VCaP (cell line): ENCODE measurements around the gene SNAP29.
"Not testable (repeated sequence)": the region's sequence is repeated elsewhere in the genome, so short reads cannot be mapped to it uniquely, and the experiment has no call there.

Experiments
- H3K27ac ChIP-seq: fragments of 450-650 bp; 2 replicates; pipeline ENCODE4 v1.5.1; 2017
- CTCF ChIP-seq: fragments of 450-650 bp; conservative IDR thresholded peaks from 2 replicates; pipeline ENCODE4 v1.5.1; 2017; ENCODE audit warnings: mild to moderate bottlenecking, moderate library complexity

SNAP29 gene

GRCh38 chr22:20825624-20826023, 33.2 kb upstream of the SNAP29 start:
- TF ChIP-seq CTCF: no peak
- no peak overlapping the region; the same call in 1 of the 2 replicates for H3K27ac ChIP-seq

GRCh38 chr22:20826373-20827152, 32.2 kb upstream of the SNAP29 start:
- H3K27ac ChIP-seq: not testable (repeated sequence)

GRCh38 chr22:20829491-20830134, 29.2 kb upstream of the SNAP29 start:
- no peak overlapping the region for H3K27ac ChIP-seq
- TF ChIP-seq CTCF: no peak

- no peak for TF ChIP-seq CTCF
- H3K27ac ChIP-seq: no peak overlapping the region
Measured at GRCh38 chr22:20833225-20833665, 25.6 kb upstream of the SNAP29 start.

GRCh38 chr22:20834206-20834605, 24.6 kb upstream of the SNAP29 start:
- TF ChIP-seq CTCF: no peak
- no peak overlapping the region for H3K27ac ChIP-seq

GRCh38 chr22:20834725-20835124, 24.1 kb upstream of the SNAP29 start:
- TF ChIP-seq CTCF: no peak
- H3K27ac ChIP-seq: no peak overlapping the region

GRCh38 chr22:20836987-20837823, 21.6 kb upstream of the SNAP29 start:
- no peak overlapping the region for H3K27ac ChIP-seq
- no peak for TF ChIP-seq CTCF

- not testable (repeated sequence) for H3K27ac ChIP-seq
Measured at GRCh38 chr22:20839354-20839753, 19.5 kb upstream of the SNAP29 start.
